DOHH2 (cell line): Measurements from ENCODE around the gene HNF1A.

Source experiments
- EZH2phosphoT487 ChIP-seq: fragments of 200-600 bp; sonication (generic); IDR thresholded peaks from 2 replicates; pipeline ENCODE4 v1.6.1; 2017; ENCODE audit warnings: borderline replicate concordance, mild to moderate bottlenecking, antibody characterized with exemption, low read length, moderate library complexity, mixed read lengths
- TF ChIP-seq, protein P1 (sequence below): fragments of 200-600 bp; sonication (generic); IDR thresholded peaks from one replicate; pipeline ENCODE4 v1.5.1; 2014; ENCODE audit warnings: antibody characterized with exemption, mild to moderate bottlenecking, low read depth, low read length; ENCODE audit not compliant: poor library complexity, severe bottlenecking

DNA sequence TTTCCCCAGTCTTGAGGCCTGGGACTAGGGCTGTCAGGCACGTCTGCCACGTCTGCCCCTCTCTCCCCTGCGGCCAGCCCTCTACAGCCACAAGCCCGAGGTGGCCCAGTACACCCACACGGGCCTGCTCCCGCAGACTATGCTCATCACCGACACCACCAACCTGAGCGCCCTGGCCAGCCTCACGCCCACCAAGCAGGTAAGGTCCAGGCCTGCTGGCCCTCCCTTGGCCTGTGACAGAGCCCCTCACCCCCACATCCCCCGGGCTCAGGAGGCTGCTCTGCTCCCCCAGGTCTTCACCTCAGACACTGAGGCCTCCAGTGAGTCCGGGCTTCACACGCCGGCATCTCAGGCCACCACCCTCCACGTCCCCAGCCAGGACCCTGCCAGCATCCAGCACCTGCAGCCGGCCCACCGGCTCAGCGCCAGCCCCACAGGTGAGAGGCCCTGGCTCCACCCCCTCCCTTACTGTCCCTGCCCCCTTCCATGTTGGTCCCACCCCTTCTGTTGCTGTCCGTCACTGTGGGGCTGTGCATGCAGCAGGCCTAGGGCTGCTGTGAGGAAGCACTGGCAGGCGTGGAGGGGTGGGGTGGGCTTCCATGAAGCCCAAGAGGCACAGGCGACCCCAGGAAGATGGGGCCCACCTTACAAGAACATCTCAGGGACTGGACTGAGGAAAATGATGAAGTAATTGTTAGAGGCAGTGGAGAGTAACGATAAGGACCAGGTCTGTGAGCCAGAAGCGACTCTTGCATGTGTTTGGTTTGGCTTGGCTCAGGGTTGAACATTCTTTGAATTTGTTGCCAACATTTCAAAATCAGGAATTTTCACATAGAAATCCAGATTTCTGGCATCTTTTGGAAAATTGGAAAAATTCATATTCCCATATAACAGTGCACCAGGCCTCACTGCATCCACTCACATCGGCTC, 21.1 kb downstream of the HNF1A start:
- TF ChIP-seq, protein P1, sequence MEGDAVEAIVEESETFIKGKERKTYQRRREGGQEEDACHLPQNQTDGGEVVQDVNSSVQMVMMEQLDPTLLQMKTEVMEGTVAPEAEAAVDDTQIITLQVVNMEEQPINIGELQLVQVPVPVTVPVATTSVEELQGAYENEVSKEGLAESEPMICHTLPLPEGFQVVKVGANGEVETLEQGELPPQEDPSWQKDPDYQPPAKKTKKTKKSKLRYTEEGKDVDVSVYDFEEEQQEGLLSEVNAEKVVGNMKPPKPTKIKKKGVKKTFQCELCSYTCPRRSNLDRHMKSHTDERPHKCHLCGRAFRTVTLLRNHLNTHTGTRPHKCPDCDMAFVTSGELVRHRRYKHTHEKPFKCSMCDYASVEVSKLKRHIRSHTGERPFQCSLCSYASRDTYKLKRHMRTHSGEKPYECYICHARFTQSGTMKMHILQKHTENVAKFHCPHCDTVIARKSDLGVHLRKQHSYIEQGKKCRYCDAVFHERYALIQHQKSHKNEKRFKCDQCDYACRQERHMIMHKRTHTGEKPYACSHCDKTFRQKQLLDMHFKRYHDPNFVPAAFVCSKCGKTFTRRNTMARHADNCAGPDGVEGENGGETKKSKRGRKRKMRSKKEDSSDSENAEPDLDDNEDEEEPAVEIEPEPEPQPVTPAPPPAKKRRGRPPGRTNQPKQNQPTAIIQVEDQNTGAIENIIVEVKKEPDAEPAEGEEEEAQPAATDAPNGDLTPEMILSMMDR = no peak
- no peak for TF ChIP-seq EZH2phosphoT487
